Effector CD8-positive, alpha-beta T cell (primary cell): ENCODE measurements around the gene HEY2.
"Not testable (repeated sequence)": the region's sequence is repeated elsewhere in the genome, so short reads cannot be mapped to it uniquely, and the experiment has no call there.

Source experiments
- DNase-seq: peaks from one replicate; lab custom pipeline; 2025; lab: John Stamatoyannopoulos, UW

HEY2 gene

DNA sequence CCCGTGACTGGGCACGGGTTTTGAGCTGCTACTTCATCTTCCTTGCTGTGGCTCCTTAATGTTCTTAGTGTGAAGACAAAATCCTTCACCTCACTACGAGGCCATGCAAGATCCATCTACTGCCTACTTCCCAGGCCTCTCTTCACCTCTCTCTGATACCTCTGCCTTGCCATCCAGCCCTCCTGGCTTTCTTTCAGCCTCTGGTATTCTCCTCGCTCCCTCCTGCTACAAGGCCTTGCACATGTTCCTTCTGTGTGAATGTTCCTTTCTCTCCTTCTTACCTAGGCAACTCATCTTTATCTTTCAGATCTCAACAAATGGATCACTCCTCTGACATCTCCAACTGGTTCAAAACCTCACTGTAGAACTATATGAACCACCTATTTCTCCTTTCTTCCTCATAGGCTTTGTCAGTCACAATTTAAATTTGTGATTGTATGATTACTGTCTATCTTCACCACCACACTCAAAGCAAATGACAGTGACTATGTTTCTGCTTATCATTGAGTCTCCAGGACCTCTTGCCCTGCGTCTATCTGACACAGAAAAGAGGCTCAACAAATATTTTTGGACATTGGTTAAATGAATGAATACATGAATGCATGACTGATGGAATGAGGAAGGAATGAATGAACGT, 19.8 kb downstream of the HEY2 start:
- no peak for DNase-seq

DNA sequence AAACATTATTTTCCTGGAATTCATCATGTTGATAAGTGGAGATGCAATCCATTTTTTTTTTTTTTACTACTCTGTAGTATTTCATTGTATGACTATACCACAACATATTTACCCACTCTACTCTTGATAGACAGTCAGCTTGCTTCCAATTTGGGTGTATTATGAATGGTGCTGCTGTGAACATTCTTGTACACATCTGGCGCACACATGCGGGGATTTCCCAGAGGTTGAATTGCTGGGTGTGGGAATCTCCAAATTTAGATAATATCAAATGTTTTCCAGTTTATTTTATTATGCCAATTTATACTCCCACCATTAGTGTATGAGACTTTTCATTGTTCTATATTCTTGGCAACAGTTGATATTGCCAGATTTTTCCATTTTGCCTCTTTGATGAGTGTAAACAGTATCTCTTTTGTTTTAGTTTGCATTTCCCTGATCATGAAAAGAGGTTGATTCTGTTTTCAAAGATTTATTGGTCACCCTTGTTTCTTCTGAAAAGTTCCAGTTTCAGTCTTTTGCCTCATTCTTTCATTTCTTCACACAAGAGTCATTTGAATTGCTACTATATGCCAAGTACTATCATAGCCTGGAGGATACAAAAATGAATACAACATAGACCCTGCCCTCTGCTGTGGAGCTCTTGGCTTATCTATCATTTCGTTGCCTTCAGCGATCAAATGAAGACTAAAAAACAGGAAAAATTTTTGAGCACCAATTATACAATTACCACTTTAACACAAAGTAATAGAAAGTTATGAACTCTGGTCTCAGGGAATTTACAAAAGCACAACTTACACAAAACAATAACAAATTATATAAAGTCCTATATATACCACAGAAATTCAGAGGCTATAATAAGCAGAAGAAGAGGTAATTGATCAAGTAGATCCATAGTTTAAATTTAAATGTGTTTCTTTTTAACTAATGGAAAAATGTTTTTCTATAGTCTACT, 24.2 kb downstream of the HEY2 start:
- DNase-seq = no peak

DNA sequence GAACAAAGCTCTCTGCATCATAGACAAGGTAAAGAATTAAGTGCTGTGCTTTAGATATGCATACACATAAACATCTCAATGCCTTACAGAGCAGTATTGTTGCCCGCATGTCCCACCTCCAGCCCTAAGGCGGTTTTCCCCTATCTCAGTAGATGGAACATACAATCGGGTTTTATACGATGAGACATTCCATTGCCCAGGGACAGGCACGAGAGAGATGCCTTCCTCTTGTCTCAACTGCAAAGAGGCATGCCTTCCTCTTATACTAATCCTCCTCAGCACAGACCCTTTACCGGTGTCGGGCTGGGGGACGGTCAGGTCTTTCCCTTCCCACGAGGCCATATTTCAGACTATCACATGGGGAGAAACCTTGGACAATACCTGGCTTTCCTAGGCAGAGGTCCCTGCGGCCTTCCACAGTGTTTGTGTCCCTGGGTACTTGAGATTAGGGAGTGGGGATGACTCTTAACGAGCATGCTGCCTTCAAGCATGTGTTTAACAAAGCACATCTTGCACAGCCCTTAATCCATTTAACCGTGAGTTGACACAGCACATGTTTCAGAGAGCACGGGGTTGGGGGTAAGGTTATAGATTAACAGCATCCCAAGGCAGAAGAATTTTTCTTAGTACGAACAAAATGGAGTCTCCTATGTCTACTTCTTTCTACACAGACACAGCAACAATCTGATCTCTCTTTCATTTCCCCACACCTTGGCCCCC, 26.8 kb downstream of the HEY2 start:
- not testable (repeated sequence) for DNase-seq

DNA sequence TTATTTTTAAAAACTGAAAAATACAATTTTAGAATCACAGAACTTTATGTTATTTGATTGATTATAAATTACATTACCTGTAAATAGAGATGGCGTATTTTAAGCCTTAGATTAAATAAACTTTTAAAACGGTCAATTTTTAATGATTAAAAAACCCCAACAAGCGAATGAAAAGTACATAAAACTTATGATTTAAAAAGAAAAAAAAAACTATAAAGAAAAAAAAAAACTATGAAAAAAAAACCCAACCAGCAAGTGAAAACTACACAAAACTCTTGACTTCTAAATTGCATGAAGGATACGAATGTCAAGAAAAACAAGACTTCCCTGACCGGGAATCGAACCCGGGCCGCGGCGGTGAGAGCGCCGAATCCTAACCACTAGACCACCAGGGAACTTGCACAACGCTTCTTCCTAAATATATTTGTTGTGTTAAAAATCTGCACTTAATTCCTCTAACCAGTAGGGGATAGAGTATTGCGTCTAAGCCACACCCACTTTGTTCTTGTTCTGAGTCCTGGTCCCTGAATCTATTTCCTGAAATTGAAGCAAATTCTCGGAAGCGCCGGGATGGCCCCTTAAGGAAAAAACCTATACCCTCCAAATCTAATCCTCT, 30.6 kb downstream of the HEY2 start:
- peak; percentile 86 for DNase-seq

DNA sequence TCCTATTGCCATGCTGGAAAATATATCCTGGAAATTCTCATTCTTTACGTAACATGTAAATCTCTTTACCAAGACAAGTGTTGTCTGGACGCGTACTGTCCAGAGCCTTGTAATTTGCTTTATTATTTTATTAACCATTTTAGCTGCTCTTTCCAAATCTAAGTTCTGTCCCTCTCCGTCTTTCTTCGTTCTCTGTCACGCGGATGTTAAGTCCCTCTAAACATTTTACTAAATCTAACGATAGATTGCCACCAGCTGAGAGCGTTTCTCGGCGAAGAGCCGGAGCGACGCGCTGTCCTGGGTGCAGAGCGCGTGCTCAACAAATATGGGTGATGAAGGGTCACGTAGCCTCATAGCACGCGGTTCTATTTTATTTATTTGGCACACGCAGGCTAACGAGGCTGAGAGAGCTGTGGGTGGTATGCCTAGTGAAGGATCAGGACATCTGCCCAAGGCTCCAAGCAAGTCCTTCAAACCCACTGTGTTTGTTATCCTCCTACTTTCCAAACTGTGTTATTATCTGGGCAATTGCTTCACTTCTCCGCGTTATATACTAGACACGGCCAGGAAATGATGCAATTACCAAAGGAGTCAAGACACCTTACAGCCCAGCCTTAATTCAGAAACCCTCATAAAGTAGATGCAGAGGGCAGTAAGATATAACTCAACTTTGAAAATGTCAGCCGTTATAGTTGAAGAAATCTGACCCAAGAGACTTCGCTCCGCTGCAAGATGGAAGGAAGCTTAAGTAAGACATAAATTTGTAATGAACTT, 31.3 kb downstream of the HEY2 start:
- DNase-seq = peak; percentile 20

DNA sequence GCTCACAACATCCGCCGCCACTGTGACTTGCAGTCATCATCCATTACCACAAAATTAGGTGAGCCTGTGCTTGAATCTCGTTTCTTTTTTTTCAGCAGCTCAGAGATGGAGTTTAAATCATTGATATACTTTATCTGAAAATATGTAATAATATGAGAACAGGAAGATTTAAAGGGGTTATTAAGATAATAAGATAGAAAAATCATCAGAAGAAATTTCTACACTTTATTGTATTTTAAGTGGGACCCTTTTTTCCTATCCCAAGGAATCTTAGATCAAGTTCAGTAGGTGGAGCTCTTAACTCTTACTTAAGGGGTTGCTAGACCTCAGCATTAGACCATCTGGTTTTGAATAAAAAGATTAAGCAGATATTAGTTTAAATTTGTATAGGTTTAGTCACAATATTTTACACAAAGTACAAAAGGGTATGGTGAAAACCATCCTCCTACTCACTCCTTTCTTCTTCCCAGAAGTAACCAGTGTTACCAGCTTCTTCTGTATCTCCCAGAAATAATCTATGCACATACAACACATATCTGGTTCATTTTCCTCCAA, 32.0 kb downstream of the HEY2 start:
- DNase-seq = no peak

DNA sequence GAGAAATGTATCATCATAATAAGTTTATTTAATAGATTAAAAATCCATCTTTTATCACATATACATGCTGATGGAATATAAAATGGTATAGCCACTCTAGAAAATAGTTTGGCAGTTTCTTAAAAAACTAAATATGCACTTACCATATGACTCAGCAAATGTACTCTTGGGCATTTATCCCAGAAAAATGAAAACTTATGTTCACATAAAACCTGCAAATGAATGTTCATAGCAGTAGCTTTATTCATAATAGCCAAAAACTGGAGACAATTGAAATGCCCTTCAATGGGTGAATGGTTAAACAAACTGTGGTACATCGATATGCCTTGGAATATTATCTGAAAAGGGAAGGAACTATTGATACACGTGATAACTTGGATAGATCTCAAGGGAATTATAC, 34.9 kb downstream of the HEY2 start:
- DNase-seq = no peak

DNA sequence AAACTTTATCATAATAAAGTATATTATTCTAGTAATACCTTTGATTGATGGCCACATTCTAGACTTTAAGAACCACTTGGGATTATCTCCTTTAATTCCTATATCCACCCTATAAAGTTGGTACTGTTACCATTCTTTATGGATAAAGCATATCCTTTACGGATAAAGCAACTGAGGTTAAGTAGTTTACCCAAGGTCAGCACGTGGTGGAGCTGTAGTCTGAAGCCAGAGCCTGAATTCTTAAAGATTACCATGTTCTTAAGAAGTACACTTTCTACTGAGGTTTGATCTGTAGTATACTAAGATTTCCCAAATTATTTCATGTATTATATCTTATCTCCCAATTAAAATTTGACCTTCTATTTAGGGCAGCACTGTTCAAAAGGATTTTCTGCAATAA, 38.4 kb downstream of the HEY2 start:
- no peak for DNase-seq

DNA sequence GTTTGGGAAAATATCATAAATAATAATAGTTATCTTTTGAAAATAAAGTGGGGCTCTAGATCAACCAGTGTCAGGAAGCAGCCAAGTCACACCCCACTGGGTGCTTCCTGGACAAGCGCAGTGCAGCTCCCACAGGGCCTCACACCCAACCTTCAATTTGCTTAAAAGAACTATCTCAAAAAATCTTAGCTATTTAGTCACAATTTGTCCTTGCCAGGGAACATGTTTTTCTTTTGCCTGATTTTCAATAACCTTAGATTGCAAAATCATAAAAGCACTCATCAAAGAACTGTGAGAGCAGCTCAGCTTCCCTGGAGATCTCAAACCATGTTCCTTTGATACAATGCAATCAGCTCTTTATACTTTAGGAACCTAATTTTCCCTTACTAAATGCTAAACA, 39.7 kb downstream of the HEY2 start:
- DNase-seq = no peak

DNA sequence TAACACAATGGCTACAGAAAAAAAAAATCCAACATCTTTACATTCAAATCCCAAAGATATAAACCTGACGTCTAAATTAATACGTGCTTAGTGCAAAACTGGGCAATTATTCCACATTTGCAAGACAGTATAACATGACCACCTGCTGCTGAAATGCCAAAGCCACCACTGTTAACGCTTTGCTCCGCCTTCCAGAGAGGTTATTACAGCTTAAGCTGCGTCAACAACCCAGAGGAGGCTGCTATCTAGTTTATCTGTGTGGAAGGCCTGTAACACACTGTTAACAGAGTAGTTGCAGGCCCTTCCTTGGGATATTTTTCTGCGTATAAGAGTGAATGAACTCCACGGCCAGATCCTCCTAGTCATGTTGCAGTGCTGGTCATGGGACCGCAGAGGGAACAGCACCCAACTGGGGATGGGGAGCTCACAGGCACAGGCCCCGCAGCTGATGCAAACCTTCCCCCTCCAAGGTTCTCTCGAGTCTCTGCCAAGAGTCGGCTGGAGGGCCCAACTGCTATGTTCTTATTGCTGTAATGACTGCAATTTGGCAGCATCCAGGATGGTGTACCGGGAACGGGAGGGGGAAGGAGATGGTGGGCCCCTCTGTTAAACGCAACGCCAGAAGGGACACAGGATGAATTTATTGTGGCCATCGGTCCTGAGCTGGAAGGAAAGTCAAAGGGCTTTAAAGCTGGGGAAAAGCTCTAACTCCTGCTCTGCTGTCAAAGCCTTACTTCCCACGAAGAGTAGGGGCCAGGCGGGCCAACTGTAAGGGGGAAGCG, 40.3 kb downstream of the HEY2 start:
- DNase-seq = no peak

DNA sequence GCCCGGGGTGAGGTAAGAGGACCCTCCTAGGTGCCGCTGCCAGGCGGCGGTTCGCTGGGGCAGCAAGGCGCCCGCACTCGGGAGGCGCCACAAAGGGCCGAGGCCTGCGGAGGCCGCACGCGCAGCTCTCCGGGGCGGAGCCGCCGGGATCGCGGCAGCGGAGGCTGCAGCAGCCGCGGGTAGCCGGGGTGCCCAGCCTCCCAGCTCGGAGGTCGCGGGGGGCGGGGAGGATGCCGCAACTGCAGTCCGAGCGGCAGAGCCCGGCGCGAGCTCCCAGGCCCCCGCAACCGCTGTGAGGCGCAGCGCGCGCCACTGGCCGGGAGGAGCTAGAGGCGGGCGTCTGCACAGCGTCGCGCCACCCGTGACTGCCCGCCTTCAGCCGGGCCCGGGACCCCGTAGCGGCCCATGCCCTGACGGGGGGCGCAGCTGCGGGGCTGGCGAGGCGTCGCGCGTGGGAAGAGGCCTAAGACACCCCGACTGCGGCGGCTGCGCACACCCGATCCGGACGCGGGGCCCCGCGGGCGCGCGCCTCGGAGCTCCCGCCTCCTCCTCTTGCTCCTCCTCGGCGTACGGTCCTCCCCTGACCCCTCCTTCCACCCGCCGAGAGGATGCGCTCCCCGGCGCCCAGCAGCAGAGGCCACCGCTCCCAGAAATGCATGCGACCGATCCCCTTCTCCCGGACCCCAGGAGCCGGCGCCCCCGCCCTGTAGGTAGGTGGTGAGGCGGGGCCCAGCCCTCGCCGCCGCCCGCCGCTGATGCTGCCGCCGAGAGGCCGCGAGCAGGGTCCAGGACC, 41.1 kb downstream of the HEY2 start, which contains the start of gene NCOA7:
Gene NCOA7 (plus strand): TSS at position 603 of the 793 bp plus-strand sequence. CDS start 24,395 bp downstream, outside the sequence.
- DNase-seq = peak; percentile 63

DNA sequence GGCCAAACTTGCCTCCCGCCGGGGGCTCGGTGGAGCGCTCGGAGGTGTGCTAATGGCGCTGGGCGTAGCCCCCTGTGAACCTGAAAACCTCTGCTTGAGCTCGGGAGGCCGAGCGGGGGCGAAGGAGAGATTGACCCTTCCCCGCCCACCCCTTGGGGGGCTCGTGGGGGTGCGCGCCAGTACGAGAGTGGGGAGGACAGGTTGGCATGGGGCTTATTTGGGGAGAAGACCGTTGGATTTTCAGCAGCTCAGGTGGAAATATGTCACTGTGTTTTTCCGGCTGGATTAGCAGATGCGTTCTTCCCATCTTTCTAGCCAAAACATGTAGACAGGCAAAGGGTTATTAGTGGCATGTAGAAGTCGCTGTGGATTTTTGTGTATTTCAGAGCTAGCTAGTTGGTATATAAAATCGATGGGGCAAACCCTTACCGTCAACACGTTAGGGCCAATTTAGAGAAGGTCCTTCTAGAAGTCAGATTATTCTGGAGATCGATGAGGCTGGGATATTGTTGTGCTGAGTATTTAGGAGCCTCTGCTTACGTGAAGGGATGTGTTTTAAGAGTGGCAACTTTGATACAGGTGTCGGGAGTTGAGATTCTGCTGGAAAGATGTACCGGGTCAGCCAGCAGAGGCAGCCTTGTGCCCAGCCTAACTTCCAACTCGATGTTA, 41.9 kb downstream of the HEY2 start:
- DNase-seq = peak; percentile 36

DNA sequence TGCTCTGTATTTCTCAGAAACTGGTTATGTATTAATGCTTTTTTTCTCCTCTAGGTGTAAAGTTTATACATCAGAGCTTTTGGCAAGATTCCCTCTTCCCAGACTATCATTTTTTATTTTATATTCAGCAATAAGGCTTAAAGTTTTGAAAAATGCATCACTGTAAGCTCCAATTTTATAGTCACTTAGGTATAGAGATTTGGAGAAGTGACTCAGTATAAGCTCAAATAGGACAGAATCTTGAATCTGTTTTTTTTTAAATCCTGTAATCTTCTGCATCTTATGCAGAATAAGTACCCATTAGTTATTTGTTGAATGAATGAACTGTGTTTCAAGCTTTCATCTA, 42.4 kb downstream of the HEY2 start:
- no peak for DNase-seq

DNA sequence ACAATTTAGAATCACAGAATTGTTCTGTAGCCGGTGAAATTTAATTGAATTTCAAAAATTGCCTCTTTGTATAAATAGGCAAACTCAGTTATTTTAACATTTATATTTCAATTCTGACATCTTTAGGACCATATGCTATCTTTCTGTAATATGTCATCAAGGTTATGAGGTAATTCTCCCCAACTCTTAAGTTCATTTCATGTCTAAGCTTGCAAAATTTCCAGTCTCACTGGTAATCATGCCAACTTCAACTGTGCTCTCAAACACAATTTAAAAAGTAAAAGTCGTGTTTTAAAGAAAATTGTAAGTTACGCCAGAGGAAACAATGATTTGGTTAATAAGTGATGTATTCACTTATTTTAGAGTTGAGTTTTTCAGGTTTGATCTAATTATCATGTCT, 42.7 kb downstream of the HEY2 start:
- no peak for DNase-seq

DNA sequence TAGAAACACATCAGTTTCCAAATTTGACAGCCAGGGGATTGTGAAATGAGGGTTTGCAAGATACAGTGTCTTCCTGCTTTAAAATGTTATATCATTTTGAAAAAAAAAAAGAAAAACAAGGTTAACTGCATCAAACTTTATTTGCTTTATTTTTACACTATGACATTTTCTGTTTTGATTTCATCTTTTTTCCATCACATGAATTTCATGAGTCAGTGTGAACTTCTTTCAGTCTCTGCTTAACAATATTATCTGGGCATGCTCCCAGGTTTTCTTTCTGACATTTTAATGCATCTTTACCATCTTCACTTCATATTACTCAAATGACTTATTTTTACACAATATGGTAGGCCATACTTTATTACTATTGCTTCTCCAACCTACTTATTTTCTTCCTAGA, 43.2 kb downstream of the HEY2 start:
- DNase-seq = no peak

DNA sequence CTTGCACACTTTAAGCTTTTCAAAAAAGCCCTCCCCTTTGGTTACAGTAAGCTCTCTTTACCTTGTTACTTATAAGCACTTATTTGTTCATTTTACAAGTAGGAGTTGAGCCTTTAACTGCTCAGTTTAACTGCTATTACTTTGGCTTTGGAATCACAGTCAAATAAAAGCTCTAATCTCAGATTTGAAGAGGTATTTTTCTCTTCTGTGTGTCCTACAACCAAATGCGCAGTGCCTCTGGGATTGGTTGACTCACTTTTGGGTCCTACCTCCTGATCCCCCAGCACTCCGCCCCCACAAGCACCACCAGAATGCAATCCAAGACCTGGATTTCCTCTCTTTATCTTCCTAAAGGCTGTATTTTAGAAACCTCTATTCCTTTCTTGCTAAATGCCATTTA, 43.8 kb downstream of the HEY2 start:
- no peak for DNase-seq

DNA sequence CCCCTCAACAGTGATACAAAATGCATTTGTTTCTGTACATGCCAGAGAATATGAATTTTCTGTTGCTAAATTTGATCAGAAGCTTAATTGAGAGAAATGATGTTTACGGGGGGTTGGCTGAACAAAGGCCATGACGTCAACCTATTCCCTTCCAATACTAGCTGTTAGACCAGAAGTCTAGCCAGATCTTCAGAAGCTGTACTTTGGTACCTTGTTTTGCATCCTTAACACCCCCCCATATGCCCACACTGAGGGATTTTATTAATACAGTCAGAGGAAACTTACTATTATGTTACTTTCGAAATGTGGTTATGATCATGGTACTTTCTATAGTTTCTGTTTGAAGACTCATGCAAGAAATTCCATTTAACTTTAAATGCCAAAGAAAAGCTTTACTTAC, 44.4 kb downstream of the HEY2 start:
- no peak for DNase-seq

DNA sequence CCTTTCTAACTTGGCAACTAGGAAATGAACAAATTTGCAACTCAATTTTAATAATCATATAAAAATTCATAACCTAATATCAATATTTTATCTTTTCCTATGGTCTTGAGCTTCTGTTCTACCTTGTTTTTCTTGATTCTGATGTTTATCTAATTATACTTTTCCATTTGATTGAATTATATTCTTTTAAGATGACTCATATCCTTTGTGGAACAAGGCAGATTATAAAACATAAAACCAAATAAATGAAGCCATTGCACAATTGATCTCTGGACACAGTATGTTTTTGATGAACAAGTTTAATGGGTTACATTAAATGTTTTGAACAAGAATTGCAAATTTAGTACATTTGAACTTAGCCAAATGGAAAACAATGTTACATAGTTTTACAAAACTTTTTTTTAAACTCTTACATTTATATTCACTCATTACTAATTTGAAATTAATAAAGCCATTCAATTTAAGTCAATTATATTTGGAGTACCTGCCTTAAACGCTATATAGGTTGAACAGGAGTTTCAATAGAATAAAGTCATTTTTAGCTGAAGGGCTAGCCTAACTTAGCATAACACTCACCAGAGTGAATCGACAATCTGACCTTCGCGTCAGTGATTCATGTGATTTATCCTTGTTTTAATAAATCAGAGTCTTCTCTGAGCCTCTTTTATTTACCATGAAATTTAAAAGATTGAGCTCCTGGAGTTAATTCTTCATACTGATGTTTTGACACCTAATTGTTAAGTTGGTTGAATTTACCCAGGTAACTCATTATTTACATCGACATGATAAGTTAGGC, 45.1 kb downstream of the HEY2 start:
- no peak for DNase-seq
